Thymus (tissue), 11 donors: ENCODE results near the gene FFAR4. TPM values are rescaled to one million over a fixed set of nuclear protein-coding genes. Genes with fewer than 3 reads are reported as not detected.

Source experiments
- DNase-seq, 9 donors: peaks; one replicate each; pipeline ENCODE4 v3.0.0-alpha.2; 2013; ENCODE audit warnings: low spot score in 9 of 9, low read depth in 6 of 9, missing footprints in 1 of 9
- H3K27ac ChIP-seq, 2 donors: one replicate each; pipeline ENCODE4 v1.5.1; 2013; ENCODE audit warnings: control low read depth in 1 of 2, low read depth in 1 of 2, low read length in 1 of 2, mild to moderate bottlenecking in 1 of 2, moderate library complexity in 1 of 2
- H3K27me3 ChIP-seq, 2 donors: one replicate each; pipeline ENCODE4 v1.5.1; 2013; ENCODE audit warnings: low read length in 1 of 2; ENCODE audit not compliant: control insufficient read depth in 2 of 2, insufficient read depth in 1 of 2
- H3K36me3 ChIP-seq, 2 donors: one replicate each; pipeline ENCODE4 v1.5.1; 2013; ENCODE audit warnings: low read length in 1 of 2, mild to moderate bottlenecking in 1 of 2, moderate library complexity in 1 of 2; ENCODE audit not compliant: control insufficient read depth in 2 of 2, insufficient read depth in 2 of 2
- H3K4me1 ChIP-seq, 2 donors: one replicate each; pipeline ENCODE4 v1.5.1; 2013; ENCODE audit warnings: low read length in 2 of 2; ENCODE audit not compliant: control insufficient read depth in 2 of 2, insufficient read depth in 2 of 2
- H3K4me3 ChIP-seq, 2 donors: one replicate each; pipeline ENCODE4 v1.5.1; 2013; ENCODE audit warnings: low read length in 2 of 2, control low read depth in 1 of 2, mild to moderate bottlenecking in 1 of 2
- H3K9me3 ChIP-seq, 2 donors: one replicate each; pipeline ENCODE4 v1.5.1; 2013; ENCODE audit warnings: low read length in 1 of 2, mild to moderate bottlenecking in 1 of 2; ENCODE audit not compliant: control insufficient read depth in 2 of 2, insufficient read depth in 1 of 2
- WGBS: extraction: QIAGEN DNeasy Blood & Tissue Kit; methylation state at CpG from one replicate; pipeline ENCODE4 v1.1.7; 2013; 5-methylcytosine and 5-hydroxymethylcytosine counted together
- polyA plus RNA-seq: library from polyadenylated mRNA; stranded (reverse); fragments of 200-250 nt; gene quantifications from one replicate; pipeline ENCODE4 v1.2.3, GENCODE V29; 2013
- total RNA-seq: library from RNA; stranded (reverse); fragments of 120-200 nt; gene quantifications from one replicate; pipeline ENCODE4 v1.2.4, GENCODE V29; 2013
- donor health status: healthy.

FFAR4 gene
- total and polyA plus RNA-seq, 2 donors: 0.14 to 0.25 TPM

- no peak for DNase-seq
- Histone ChIP-seq H3K27me3 (no peaks in the 10 kb centered on the region), H3K36me3 (no peaks in the 10 kb centered on the region), H3K4me3 (no peak overlapping the region), H3K9me3 (no peaks in the 10 kb centered on the region), H3K27ac (no peak overlapping the region), H3K4me1 (no peaks in the 10 kb centered on the region)
- 96% methylated on average over 5 of the region's 5 CpGs for WGBS
These were observed 17.9 kb upstream of the FFAR4 start for GRCh38 chr10:93548376-93549071.

GRCh38 chr10:93550606-93551005, 15.9 kb upstream of the FFAR4 start:
- Histone ChIP-seq H3K4me1 (no peaks in the 10 kb centered on the region), H3K27ac (no peak overlapping the region), H3K4me3 (no peak overlapping the region), H3K9me3 (no peaks in the 10 kb centered on the region), H3K27me3 (no peaks in the 10 kb centered on the region), H3K36me3 (no peaks in the 10 kb centered on the region)
- 93% methylated on average over 4 of the region's 4 CpGs for WGBS
- DNase-seq: no peak

- Histone ChIP-seq H3K9me3 (no peaks in the 10 kb centered on the region), H3K4me3 (no peak overlapping the region), H3K27me3 (no peaks in the 10 kb centered on the region), H3K4me1 (no peaks in the 10 kb centered on the region), H3K27ac (no peak overlapping the region), H3K36me3 (no peaks in the 10 kb centered on the region)
- no peak for DNase-seq
- 99% methylated on average over 3 of the region's 3 CpGs for WGBS
These were observed 13.7 kb upstream of the FFAR4 start for GRCh38 chr10:93552780-93553179.

GRCh38 chr10:93553482-93554315, 12.8 kb upstream of the FFAR4 start:
- no peak overlapping the region for H3K27ac ChIP-seq
- no peaks in the 10 kb centered on the region for H3K36me3 ChIP-seq
- H3K27me3 ChIP-seq: no peaks in the 10 kb centered on the region
- 97% methylated on average over 8 of the region's 8 CpGs for WGBS
- no peak for DNase-seq
- H3K4me3 ChIP-seq: no peak overlapping the region
- H3K4me1 ChIP-seq: no peaks in the 10 kb centered on the region
- H3K9me3 ChIP-seq: no peaks in the 10 kb centered on the region

- 93% methylated on average over 1 of the region's 1 CpG for WGBS
- Histone ChIP-seq H3K4me1 (no peaks in the 10 kb centered on the region), H3K4me3 (no peak overlapping the region), H3K27me3 (no peaks in the 10 kb centered on the region), H3K36me3 (no peaks in the 10 kb centered on the region), H3K9me3 (no peaks in the 10 kb centered on the region), H3K27ac (no peak overlapping the region)
- DNase-seq: no peak
These were observed 12.2 kb upstream of the FFAR4 start for GRCh38 chr10:93554316-93554663.

- no peaks in the 10 kb centered on the region for H3K4me1 ChIP-seq
- no peak overlapping the region for H3K27ac ChIP-seq
- peak in 5 of 9 donors; percentile 5 to 45 (median 21) for DNase-seq
- WGBS: 35% methylated on average over 14 of the region's 14 CpGs
- H3K9me3 ChIP-seq: no peaks in the 10 kb centered on the region
- no peaks in the 10 kb centered on the region for H3K27me3 ChIP-seq
- H3K4me3 ChIP-seq: no peak overlapping the region
- no peaks in the 10 kb centered on the region for H3K36me3 ChIP-seq
These were observed 11.6 kb upstream of the FFAR4 start for GRCh38 chr10:93554760-93555432.

GRCh38 chr10:93559490-93559889, 7.0 kb upstream of the FFAR4 start:
- DNase-seq: no peak
- no peaks in the 10 kb centered on the region for H3K9me3 ChIP-seq
- no peaks in the 10 kb centered on the region for H3K4me1 ChIP-seq
- no peaks in the 10 kb centered on the region for H3K36me3 ChIP-seq
- H3K27ac ChIP-seq: no peak overlapping the region
- no peak overlapping the region for H3K4me3 ChIP-seq
- 98% methylated on average over 9 of the region's 9 CpGs for WGBS
- no peaks in the 10 kb centered on the region for H3K27me3 ChIP-seq

GRCh38 chr10:93560541-93560940, 5.9 kb upstream of the FFAR4 start:
- 55% methylated on average over 6 of the region's 6 CpGs for WGBS
- no peaks in the 10 kb centered on the region for H3K36me3 ChIP-seq
- no peak overlapping the region for H3K4me3 ChIP-seq
- no peak for DNase-seq
- no peaks in the 10 kb centered on the region for H3K9me3 ChIP-seq
- H3K27ac ChIP-seq: no peak overlapping the region
- no peaks in the 10 kb centered on the region for H3K4me1 ChIP-seq
- peaks cover 4 to 6% of the 10 kb centered on the region in 2 donors for H3K27me3 ChIP-seq

GRCh38 chr10:93565446-93565845, 1.0 kb upstream of the FFAR4 start:
- Histone ChIP-seq H3K27ac (no peak overlapping the region), H3K36me3 (no peaks in the 10 kb centered on the region), H3K9me3 (no peaks in the 10 kb centered on the region), H3K4me1 (no peaks in the 10 kb centered on the region), H3K27me3 (peaks cover 29 to 52% of the 10 kb centered on the region in 2 donors), H3K4me3 (no peak overlapping the region)
- 64% methylated on average over 3 of the region's 3 CpGs for WGBS
- DNase-seq: no peak
